ENCODE measurements around the gene ANKRD44.

DNA sequence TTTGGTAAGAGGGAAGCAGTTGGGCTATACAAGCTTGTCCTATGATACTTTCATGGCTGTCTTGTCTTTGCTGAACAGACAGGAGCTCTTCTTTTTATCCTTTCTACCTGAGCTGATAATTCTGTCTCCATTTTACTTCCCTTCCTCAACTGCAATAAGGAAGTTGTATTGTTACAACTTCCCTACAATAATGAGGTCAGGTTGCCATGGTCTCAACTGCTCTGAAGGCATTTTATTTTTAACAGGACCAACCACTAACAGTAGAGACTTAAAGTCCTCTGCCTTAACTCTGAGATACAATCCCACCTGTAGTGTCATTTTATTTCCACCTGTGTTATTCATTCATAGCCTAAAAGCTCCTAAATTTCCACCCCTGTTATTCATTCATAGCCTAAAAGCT, 265.5 kb downstream of the ANKRD44 start:
- TF ChIP-seq, protein P1, sequence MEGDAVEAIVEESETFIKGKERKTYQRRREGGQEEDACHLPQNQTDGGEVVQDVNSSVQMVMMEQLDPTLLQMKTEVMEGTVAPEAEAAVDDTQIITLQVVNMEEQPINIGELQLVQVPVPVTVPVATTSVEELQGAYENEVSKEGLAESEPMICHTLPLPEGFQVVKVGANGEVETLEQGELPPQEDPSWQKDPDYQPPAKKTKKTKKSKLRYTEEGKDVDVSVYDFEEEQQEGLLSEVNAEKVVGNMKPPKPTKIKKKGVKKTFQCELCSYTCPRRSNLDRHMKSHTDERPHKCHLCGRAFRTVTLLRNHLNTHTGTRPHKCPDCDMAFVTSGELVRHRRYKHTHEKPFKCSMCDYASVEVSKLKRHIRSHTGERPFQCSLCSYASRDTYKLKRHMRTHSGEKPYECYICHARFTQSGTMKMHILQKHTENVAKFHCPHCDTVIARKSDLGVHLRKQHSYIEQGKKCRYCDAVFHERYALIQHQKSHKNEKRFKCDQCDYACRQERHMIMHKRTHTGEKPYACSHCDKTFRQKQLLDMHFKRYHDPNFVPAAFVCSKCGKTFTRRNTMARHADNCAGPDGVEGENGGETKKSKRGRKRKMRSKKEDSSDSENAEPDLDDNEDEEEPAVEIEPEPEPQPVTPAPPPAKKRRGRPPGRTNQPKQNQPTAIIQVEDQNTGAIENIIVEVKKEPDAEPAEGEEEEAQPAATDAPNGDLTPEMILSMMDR (IDR thresholded peaks at IDR 0.05; ENCODE audit: low read depth, low read length, poor library complexity, severe bottlenecking) = no peak
- no peak for TF ChIP-seq EZH2phosphoT487 (IDR thresholded peaks at IDR 0.05; ENCODE audit: borderline replicate concordance, low read length)

All from DOHH2 (cell line).